ENCODE results near the gene SDK2.

GRCh38 chr17:73646409-73647300, 2.4 kb upstream of the SDK2 start:
- TF ChIP-seq CTCF (tag by site-specific recombination; IDR thresholded peaks at IDR 0.05) (no peak), SALL2 (tag by site-specific recombination; IDR thresholded peaks at IDR 0.05; ENCODE audit: borderline replicate concordance) (no peak)
